Skeletal muscle satellite cell (primary cell): ENCODE measurements around the gene GPANK1.

Source experiments
- H3K27me3 ChIP-seq: 2 replicates; pipeline ENCODE4 v1.7.0; 2013; ENCODE audit warnings: low read length; ENCODE audit not compliant: control insufficient read depth, insufficient read depth
- H3K36me3 ChIP-seq: 2 replicates; pipeline ENCODE4 v1.7.0; 2013; ENCODE audit warnings: mild to moderate bottlenecking, control low read depth, low read length; ENCODE audit not compliant: insufficient read depth
- H3K4me1 ChIP-seq: 2 replicates; pipeline ENCODE4 v1.7.0; 2013; ENCODE audit warnings: low read length; ENCODE audit not compliant: control insufficient read depth, insufficient read depth
- H3K4me2 ChIP-seq: 2 replicates; pipeline ENCODE4 v1.7.0; 2013; ENCODE audit warnings: mild to moderate bottlenecking, low read length
- H3K4me3 ChIP-seq: 2 replicates; pipeline ENCODE4 v1.7.0; 2013; ENCODE audit warnings: low read length
- H3K9ac ChIP-seq: 2 replicates; pipeline ENCODE4 v1.7.0; 2013; ENCODE audit warnings: mild to moderate bottlenecking, low read depth, low read length, moderate library complexity
- H3K9me3 ChIP-seq: replicated peaks from 2 replicates; pipeline ENCODE4 v1.7.0; 2013; ENCODE audit warnings: mild to moderate bottlenecking, control low read depth, low read length

The GPANK1 gene

DNA sequence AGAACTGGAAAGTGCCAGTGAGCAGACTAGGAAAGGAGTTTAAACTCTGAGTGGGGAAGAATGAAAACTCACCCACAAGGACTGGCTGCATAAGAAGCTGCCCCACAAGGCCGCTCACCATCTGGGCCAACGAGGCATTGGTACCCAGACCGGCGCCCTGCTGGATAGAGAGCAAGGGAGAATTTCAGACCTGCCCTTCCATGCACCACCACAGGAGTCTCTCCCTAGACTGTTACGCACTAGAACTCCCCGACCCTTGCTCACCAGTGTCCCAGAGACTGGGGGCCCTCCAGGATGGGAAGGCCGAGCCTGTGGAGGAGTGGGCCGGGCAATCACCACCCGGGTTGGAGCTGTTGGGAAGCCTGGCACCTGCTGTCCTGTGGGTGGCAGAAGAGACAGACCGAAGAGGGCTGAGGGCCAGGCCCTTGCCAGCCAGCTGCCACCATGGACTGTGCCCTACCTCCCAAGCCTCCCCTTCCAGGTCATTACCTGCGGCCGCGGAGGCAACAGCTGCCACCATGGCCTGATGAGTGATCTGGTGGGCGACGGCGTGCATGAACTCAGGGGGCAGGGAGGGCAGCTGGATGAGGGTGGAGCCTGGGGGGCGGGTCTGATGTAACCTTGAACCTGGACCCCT lies 20.9 kb downstream of the GPANK1 start:
- Histone ChIP-seq H3K36me3 (peaks cover 82% of the 10 kb centered on the region), H3K9me3 (no peaks in the 10 kb centered on the region), H3K9ac (no peak overlapping the region), H3K4me2 (no peak overlapping the region), H3K4me1 (peaks cover 13% of the 10 kb centered on the region), H3K4me3 (no peak overlapping the region), H3K27me3 (no peaks in the 10 kb centered on the region)

DNA sequence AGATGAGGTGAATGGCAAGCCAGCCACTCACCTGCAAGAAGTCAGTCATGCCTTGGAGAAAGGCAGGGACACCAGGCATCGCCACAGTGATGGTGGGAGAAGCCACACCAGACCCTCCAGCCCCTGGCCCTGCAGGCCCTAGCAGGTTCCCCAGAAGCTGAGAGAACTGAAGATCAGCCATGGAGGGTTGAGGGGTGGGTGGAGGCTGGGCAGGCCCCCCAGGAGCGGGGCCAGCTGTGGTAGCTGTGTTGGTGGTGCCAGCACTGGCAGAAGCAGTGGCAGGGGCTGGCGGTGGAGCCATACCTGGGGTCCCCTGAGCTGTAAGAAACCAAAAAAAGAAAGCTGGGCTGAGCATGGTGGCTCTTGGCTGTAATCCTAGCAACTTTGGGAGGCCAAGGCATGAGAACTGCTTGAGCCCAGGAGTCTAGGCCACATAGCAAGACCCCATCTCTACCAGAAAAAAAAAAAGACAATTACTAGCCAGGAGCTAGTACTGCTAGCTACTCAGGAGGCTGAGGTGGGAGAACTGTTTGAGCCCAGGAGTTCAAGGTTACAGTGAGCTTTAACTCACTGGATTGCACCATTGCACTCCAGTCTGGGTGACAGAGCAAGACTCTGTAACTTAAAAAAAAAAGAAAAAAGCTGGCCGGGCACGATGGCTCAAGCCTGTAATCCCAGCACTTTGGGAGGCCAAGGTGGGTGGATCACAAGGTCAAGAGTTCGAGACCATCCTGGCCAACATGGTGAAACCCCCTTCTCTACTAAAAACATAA lies 21.8 kb downstream of the GPANK1 start:
- Histone ChIP-seq H3K36me3 (peaks cover 76% of the 10 kb centered on the region), H3K9me3 (no peaks in the 10 kb centered on the region), H3K4me2 (no peak overlapping the region), H3K4me1 (peaks cover 14% of the 10 kb centered on the region), H3K4me3 (no peak overlapping the region), H3K9ac (no peak overlapping the region), H3K27me3 (no peaks in the 10 kb centered on the region)

DNA sequence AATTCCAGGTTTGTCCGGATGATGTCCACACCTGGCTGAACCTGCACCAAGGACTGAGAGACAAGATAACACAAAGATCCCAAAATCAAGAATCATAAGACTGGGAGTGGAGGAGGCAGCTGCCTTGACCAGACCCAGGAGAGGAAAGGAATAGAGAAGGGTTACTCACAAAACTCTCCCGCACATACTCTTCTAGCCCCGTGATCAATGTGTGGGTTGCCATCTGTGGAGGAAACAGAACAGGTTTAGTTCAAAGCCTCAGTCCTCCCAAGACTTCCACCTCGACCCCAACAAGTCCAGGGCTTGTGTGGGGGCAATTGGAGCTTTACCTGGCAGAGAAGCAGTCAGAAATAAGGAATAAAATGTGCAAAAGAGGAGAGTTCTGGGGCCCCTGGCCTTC lies 23.4 kb downstream of the GPANK1 start:
- peaks cover 81% of the 10 kb centered on the region for H3K36me3 ChIP-seq
- H3K4me1 ChIP-seq = peaks cover 14% of the 10 kb centered on the region
- no peaks in the 10 kb centered on the region for H3K27me3 ChIP-seq
- H3K9ac ChIP-seq = no peak overlapping the region
- H3K4me3 ChIP-seq = no peak overlapping the region
- H3K4me2 ChIP-seq = no peak overlapping the region
- H3K9me3 ChIP-seq = no peaks in the 10 kb centered on the region

DNA sequence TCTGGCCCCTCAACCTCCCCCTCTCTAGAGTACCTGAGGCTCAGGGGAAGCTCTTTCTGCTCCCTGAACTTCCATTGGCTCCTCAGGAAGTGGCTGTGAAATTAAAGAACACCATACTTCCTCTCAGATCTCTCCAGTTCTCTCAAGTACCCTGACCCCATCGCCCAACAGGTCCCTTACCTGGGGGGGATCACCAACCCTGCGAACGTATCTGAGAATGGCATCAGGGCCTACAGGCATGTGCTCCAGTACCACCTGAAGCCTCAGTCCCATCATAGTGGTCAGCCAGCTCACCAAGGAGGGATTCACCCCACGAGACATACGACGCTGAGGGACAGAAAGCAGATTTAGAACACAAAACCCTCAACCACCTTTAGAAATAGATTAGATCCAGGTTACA lies 24.2 kb downstream of the GPANK1 start:
- Histone ChIP-seq H3K27me3 (no peaks in the 10 kb centered on the region), H3K4me1 (peaks cover 14% of the 10 kb centered on the region), H3K4me2 (no peak overlapping the region), H3K4me3 (no peak overlapping the region), H3K36me3 (peaks cover 83% of the 10 kb centered on the region), H3K9ac (no peak overlapping the region), H3K9me3 (no peaks in the 10 kb centered on the region)

DNA sequence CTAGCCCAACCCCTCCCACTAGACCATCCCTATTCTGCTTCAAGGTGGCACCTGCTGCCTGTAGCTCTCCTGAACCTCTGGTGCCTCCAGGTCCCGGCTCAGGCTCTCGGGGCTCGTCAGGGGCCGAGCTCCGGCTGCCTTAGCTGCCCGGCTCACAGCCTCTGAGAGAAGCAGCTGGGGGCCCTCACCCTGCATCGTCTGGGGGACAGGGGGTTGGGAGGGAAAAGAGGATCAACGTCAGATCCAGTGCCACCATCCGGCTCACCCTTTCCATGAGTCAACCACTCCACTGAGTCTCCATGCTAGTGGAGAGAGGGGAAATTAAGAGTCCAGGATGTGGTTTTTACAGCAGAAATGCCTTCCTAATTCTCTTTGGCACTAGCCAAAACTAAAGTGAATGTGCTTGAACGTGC lies 25.3 kb downstream of the GPANK1 start:
- Histone ChIP-seq H3K4me3 (no peak overlapping the region), H3K9ac (no peak overlapping the region), H3K9me3 (no peaks in the 10 kb centered on the region), H3K4me2 (no peak overlapping the region), H3K4me1 (peaks cover 14% of the 10 kb centered on the region), H3K36me3 (peaks cover 83% of the 10 kb centered on the region), H3K27me3 (no peaks in the 10 kb centered on the region)

DNA sequence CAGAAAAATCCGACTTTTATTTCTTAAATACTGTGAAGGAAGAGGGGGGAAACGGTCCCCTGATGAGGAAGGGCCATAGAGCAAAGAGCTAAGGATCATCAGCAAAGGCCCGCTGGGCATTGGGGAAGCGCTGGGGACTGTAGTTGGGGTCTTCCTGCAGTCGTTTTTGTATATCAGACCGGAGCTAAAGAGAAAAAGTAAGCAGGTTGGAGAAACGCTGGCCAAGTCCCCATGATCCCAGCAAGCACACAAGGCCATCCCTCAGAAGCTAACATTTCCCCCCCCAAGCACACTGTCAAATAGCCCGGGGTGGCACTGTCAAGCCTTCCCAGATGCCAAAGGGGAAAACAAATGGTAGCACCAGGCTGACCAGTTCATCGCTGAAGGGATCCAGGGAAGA lies 25.8 kb downstream of the GPANK1 start:
- no peak overlapping the region for H3K9ac ChIP-seq
- no peak overlapping the region for H3K4me3 ChIP-seq
- no peaks in the 10 kb centered on the region for H3K27me3 ChIP-seq
- no peaks in the 10 kb centered on the region for H3K9me3 ChIP-seq
- H3K36me3 ChIP-seq = peaks cover 83% of the 10 kb centered on the region
- H3K4me2 ChIP-seq = no peak overlapping the region
- H3K4me1 ChIP-seq = peaks cover 14% of the 10 kb centered on the region

DNA sequence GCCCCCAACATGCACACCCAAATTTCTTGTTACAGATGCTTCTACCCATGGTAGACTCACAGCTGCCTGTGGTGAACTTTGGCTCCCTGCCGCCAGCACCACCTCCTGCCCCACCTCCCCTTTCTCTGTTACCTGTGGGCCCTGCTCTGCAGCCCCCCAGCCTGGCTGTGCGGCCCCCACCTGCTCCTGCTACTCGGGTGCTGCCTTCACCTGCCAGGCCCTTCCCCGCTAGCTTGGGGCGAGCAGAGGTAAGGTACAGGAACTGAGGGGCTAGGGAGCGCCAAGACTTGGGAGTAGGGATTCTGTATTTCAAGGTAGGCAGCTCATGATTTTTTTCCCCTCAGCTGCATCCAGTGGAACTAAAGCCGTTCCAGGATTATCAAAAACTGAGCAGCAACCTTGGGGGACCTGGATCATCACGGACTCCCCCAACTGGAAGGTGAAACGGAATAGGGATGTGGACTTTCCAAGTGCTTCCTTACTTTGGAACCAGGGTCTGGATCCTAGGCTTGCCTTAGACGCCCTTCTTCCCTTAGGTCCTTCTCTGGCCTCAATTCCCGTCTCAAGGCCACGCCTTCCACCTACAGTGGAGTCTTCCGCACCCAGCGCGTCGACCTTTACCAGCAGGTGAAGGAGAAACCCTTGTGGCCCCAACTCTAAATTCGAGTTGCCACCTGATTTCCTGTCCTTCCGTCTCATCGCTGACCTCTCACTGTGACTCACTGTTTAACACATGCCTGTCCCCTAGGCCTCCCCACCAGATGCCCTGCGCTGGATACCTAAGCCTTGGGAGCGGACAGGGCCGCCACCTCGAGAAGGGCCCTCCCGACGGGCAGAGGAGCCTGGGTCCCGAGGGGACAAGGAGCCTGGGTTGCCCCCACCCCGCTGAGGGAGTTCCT lies 27.9 kb downstream of the GPANK1 start:
- H3K4me1 ChIP-seq = peaks cover 14% of the 10 kb centered on the region
- H3K9me3 ChIP-seq = no peaks in the 10 kb centered on the region
- H3K4me3 ChIP-seq = no peak overlapping the region
- no peak overlapping the region for H3K9ac ChIP-seq
- no peak overlapping the region for H3K4me2 ChIP-seq
- peaks cover 91% of the 10 kb centered on the region for H3K36me3 ChIP-seq
- no peaks in the 10 kb centered on the region for H3K27me3 ChIP-seq

DNA sequence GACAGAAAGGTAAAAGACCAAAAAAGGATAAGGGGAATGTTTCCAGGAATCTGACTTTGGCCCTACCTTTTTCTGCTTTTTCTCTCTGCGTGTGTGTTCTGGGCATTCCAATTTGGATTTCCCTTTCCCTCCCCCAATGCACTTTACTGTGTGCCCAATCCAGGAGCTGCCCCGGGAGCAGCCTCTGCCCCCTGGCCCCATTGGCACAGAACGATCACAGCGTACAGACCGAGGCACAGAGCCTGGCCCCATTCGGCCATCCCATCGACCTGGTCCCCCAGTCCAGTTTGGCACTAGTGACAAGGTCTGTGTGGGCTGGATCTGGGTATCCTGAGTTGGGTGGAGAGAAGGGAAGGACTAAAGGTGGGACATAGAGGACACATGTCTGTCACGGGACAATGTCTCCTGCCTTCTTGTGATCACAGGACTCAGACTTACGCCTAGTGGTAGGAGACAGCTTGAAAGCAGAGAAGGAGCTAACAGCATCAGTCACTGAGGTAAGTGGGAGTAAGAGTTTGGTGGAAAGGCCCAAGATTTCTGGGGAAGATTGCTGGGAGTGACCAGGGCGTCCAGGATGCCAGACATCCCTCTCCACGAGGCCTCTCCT lies 29.7 kb downstream of the GPANK1 start:
- Histone ChIP-seq H3K4me1 (peaks cover 12% of the 10 kb centered on the region), H3K36me3 (peaks cover 90% of the 10 kb centered on the region), H3K27me3 (no peaks in the 10 kb centered on the region), H3K9ac (no peak overlapping the region), H3K4me2 (no peak overlapping the region), H3K9me3 (no peaks in the 10 kb centered on the region), H3K4me3 (no peak overlapping the region)

DNA sequence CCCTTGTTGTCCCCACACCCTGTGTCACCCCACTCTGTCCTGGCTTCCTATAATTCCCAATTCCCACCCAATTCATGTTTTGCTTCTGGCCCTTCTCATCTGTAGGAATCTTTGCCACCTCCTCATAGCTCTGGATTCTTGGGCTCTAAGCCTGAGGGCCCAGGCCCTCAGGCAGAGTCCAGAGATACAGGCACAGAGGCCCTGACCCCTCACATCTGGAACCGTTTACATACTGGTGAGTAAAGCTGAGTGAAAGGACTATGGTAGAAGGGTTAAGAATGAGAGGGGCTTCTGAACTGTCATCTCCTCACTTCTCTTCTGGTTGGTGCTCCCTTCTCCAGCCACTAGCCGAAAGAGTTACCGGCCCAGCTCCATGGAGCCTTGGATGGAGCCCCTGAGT lies 30.7 kb downstream of the GPANK1 start:
- H3K36me3 ChIP-seq = peaks cover 90% of the 10 kb centered on the region

DNA sequence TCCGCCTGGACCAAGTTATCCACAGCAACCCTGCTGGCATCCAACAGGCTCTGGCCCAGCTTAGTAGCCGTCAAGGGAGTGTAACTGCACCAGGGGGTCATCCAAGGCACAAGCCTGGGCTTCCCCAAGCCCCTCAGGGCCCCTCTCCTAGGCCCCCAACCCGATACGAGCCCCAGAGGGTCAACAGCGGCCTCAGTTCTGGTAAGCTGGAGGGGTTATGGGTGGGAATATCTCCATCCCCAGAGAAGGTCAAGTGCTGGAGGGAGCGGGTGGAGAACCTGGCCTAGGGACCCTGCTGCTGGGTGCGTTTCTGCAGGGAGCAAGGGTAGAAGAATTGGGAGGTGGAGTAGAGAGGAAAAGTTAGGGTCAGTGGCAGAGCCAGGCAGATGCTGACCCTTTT lies 31.4 kb downstream of the GPANK1 start:
- Histone ChIP-seq H3K9ac (no peak overlapping the region), H3K36me3 (peaks cover 90% of the 10 kb centered on the region), H3K9me3 (no peaks in the 10 kb centered on the region), H3K4me2 (no peak overlapping the region), H3K4me1 (no peaks in the 10 kb centered on the region), H3K27me3 (no peaks in the 10 kb centered on the region), H3K4me3 (no peak overlapping the region)

More for the DNA sequence above, 30.7 kb downstream of the GPANK1 start:
- Histone ChIP-seq H3K4me3 (no peak overlapping the region), H3K9ac (no peak overlapping the region), H3K4me2 (no peak overlapping the region), H3K9me3 (no peaks in the 10 kb centered on the region), H3K4me1 (peaks cover 4% of the 10 kb centered on the region), H3K27me3 (no peaks in the 10 kb centered on the region)

DNA sequence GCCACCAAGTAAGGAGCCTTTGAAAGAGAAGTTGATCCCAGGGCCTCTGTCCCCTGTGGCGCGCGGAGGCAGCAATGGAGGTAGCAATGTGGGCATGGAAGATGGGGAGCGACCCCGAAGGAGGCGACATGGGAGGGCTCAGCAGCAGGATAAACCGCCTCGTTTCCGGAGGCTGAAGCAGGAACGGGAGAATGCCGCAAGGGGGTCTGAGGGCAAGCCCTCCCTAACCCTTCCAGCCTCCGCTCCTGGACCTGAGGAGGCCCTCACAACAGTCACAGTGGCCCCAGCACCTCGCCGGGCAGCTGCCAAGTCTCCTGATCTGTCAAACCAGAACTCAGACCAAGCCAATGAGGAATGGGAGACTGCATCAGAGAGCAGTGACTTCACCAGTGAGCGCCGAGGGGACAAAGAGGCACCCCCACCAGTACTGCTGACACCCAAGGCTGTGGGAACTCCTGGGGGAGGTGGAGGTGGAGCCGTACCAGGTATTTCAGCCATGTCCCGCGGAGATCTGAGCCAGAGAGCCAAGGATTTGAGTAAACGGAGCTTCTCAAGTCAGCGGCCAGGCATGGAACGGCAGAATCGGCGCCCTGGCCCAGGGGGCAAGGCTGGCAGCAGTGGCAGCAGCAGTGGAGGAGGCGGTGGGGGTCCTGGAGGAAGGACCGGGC lies 32.4 kb downstream of the GPANK1 start:
- Histone ChIP-seq H3K4me1 (no peaks in the 10 kb centered on the region), H3K4me2 (no peak overlapping the region), H3K27me3 (no peaks in the 10 kb centered on the region), H3K36me3 (peaks cover 95% of the 10 kb centered on the region), H3K9ac (no peak overlapping the region), H3K9me3 (no peaks in the 10 kb centered on the region), H3K4me3 (no peak overlapping the region)
